WTC11 (cell line): ENCODE measurements around the gene SPX. TPM values are rescaled to one million over a fixed set of nuclear protein-coding genes. Genes with fewer than 3 reads are reported as not detected.

Source experiments
- ATAC-seq: fragments of 200-7000 bp; cut with Tn5 transposase; 2 replicates; pipeline ENCODE4 v1.10.0; 2021; ENCODE audit warnings: mild to moderate bottlenecking, moderate library complexity
- CTCF ChIA-PET: fragments of 300-600 bp; sonication (Branson Sonifier 250); formaldehyde crosslinking; loops from one replicate; lab custom pipeline; 2021; ENCODE audit warnings: antibody characterized with exemption; lab: Charles Lee
- POLR2A ChIA-PET: fragments of 350-600 bp; sonication (Branson Sonifier 250); formaldehyde crosslinking; loops from one replicate; lab custom pipeline; 2021; ENCODE audit warnings: antibody characterized with exemption; lab: Charles Lee
- DNase-seq: peaks from one replicate; pipeline ENCODE4 v3.0.0; 2021; ENCODE audit warnings: low spot score
- H3K27ac Mint-ChIP-seq: 2 replicates; pipeline ENCODE4 v1.8.0; 2021; ENCODE audit warnings: mixed read lengths
- H3K27me3 Mint-ChIP-seq: 2 replicates; pipeline ENCODE4 v1.8.0; 2021; ENCODE audit warnings: low read depth, mild to moderate bottlenecking, moderate library complexity, mixed read lengths
- H3K36me3 Mint-ChIP-seq: 2 replicates; pipeline ENCODE4 v1.8.0; 2021; ENCODE audit warnings: mixed read lengths
- H3K4me1 Mint-ChIP-seq: 2 replicates; pipeline ENCODE4 v1.8.0; 2022; ENCODE audit warnings: mixed read lengths
- H3K4me3 Mint-ChIP-seq: 2 replicates; pipeline ENCODE4 v1.8.0; 2021; ENCODE audit warnings: mild to moderate bottlenecking, moderate library complexity, mixed read lengths
- H3K9me3 Mint-ChIP-seq: 2 replicates; pipeline ENCODE4 v1.8.0; 2021; ENCODE audit warnings: mixed read lengths
- ATF3 ChIP-seq: sonication (generic); formaldehyde crosslinking; conservative IDR thresholded peaks from 2 replicates; pipeline ENCODE4 v1.8.1; 2022; ENCODE audit warnings: mild to moderate bottlenecking, missing genetic modification reagents
- GRHL2 ChIP-seq: fragments of 250-450 bp; sonication (Bioruptor Pico); IDR thresholded peaks from 2 replicates; pipeline ENCODE4 v1.8.0; 2022; ENCODE audit warnings: mild to moderate bottlenecking, moderate library complexity; ENCODE audit not compliant: insufficient replicate concordance, severe bottlenecking
- GTF2I ChIP-seq: fragments of 250-450 bp; sonication (Bioruptor Pico); conservative IDR thresholded peaks from 2 replicates; pipeline ENCODE4 v1.4.0; 2021; ENCODE audit warnings: mild to moderate bottlenecking
- HMGA2 ChIP-seq: fragments of 250-450 bp; sonication (Bioruptor Pico); IDR thresholded peaks from 2 replicates; pipeline ENCODE4 v1.4.0; 2021; ENCODE audit warnings: mild to moderate bottlenecking, moderate library complexity
- JAZF1 ChIP-seq: fragments of 250-450 bp; sonication (Bioruptor Pico); IDR thresholded peaks from 2 replicates; pipeline ENCODE4 v1.9.0; 2021; ENCODE audit warnings: moderate library complexity, mild to moderate bottlenecking, inconsistent platforms
- MXD4 ChIP-seq: fragments of 250-450 bp; sonication (Bioruptor Pico); IDR thresholded peaks from 2 replicates; pipeline ENCODE4 v1.8.0; 2021; ENCODE audit warnings: mild to moderate bottlenecking, moderate library complexity, borderline replicate concordance
- NFE2L1 ChIP-seq: sonication (generic); formaldehyde crosslinking; IDR thresholded peaks from 2 replicates; pipeline ENCODE4 v1.8.1; 2023; ENCODE audit warnings: missing genetic modification reagents
- SP1 ChIP-seq: sonication (generic); formaldehyde crosslinking; conservative IDR thresholded peaks from 2 replicates; pipeline ENCODE4 v1.8.1; 2022; ENCODE audit warnings: missing genetic modification reagents
- ZNF138 ChIP-seq: sonication (generic); formaldehyde crosslinking; conservative IDR thresholded peaks from 2 replicates; pipeline ENCODE4 v1.8.1; 2022; ENCODE audit warnings: mild to moderate bottlenecking, moderate library complexity, missing genetic modification reagents
- ZNF317 ChIP-seq: sonication (generic); formaldehyde crosslinking; IDR thresholded peaks from 2 replicates; pipeline ENCODE4 v1.8.1; 2023; ENCODE audit warnings: low read depth, mild to moderate bottlenecking, moderate library complexity, missing genetic modification reagents, borderline replicate concordance
- ZNF396 ChIP-seq: fragments of 250-450 bp; sonication (Bioruptor Pico); IDR thresholded peaks from 2 replicates; pipeline ENCODE4 v1.8.0; 2021; ENCODE audit warnings: mild to moderate bottlenecking, moderate library complexity, borderline replicate concordance
- ZNF423 ChIP-seq: fragments of 250-450 bp; sonication (Bioruptor Pico); IDR thresholded peaks from 2 replicates; pipeline ENCODE4 v2.1.2; 2022; ENCODE audit warnings: mild to moderate bottlenecking, moderate library complexity
- ZNF512 ChIP-seq: sonication (generic); formaldehyde crosslinking; IDR thresholded peaks from 2 replicates; pipeline ENCODE4 v1.8.1; 2022; ENCODE audit warnings: missing genetic modification reagents, borderline replicate concordance
- ZNF671 ChIP-seq: fragments of 250-450 bp; sonication (Bioruptor Pico); IDR thresholded peaks from 2 replicates; pipeline ENCODE4 v1.8.0; 2021; ENCODE audit warnings: mild to moderate bottlenecking
- total RNA-seq: library from RNA; stranded (reverse); gene quantifications from 3 replicates; pipeline ENCODE4 v1.2.3, GENCODE V29; 2021
- TF ChIP-seq, protein P1 (sequence below): sonication (generic); formaldehyde crosslinking; IDR thresholded peaks from 2 replicates; pipeline ENCODE4 v1.8.1; 2023; ENCODE audit warnings: mild to moderate bottlenecking, missing genetic modification reagents, borderline replicate concordance
- TF ChIP-seq, protein P2 (sequence below): fragments of 250-450 bp; sonication (Bioruptor Pico); IDR thresholded peaks from 2 replicates; pipeline ENCODE4 v1.8.0; 2021; ENCODE audit warnings: mild to moderate bottlenecking
- TF ChIP-seq, protein P3 (sequence below): sonication (generic); formaldehyde crosslinking; IDR thresholded peaks from 2 replicates; pipeline ENCODE4 v1.8.0; 2023; ENCODE audit warnings: missing genetic modification reagents, mild to moderate bottlenecking, borderline replicate concordance

Gene SPX
- total RNA-seq, 1 experiment from 2014 or later, result 0.46 TPM

DNA sequence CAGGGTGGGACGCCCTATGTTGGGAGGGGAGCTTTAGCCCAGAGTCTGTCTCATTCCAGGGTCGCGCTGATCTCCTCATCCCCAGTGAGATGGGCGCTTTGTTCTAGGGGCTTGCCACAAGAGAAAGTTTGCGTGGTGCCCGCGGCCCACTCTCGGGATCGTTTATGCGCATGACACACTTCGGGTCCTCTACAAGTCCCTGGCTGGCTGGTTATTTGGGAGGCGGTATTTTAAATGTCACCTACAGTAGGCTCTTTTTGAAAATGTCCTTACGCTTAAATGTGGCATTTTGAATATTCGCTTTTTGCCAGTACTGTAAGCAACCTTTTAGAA, 24.0 kb upstream of the SPX start:
- CTCF ChIA-PET, result interaction anchor here (1.0 to 1.4 kb wide), 2 partner anchors 15 to 25 kb away, joined by 3 read pairs; no protein-coding TSS in a partner anchor
- no peak overlapping the region for H3K27ac Mint-ChIP-seq
- DNase-seq, result no peak
- no peaks in the 10 kb centered on the region for H3K27me3 Mint-ChIP-seq
- TF ChIP-seq ZNF671 (CRISPR knock-in tag) (no peak), JAZF1 (no peak), ZNF512 (CRISPR knock-in tag) (no peak), ATF3 (CRISPR knock-in tag) (no peak), ZNF396 (CRISPR knock-in tag) (no peak), NFE2L1 (CRISPR knock-in tag) (no peak), GRHL2 (CRISPR knock-in tag) (no peak)
- TF ChIP-seq, protein P1, sequence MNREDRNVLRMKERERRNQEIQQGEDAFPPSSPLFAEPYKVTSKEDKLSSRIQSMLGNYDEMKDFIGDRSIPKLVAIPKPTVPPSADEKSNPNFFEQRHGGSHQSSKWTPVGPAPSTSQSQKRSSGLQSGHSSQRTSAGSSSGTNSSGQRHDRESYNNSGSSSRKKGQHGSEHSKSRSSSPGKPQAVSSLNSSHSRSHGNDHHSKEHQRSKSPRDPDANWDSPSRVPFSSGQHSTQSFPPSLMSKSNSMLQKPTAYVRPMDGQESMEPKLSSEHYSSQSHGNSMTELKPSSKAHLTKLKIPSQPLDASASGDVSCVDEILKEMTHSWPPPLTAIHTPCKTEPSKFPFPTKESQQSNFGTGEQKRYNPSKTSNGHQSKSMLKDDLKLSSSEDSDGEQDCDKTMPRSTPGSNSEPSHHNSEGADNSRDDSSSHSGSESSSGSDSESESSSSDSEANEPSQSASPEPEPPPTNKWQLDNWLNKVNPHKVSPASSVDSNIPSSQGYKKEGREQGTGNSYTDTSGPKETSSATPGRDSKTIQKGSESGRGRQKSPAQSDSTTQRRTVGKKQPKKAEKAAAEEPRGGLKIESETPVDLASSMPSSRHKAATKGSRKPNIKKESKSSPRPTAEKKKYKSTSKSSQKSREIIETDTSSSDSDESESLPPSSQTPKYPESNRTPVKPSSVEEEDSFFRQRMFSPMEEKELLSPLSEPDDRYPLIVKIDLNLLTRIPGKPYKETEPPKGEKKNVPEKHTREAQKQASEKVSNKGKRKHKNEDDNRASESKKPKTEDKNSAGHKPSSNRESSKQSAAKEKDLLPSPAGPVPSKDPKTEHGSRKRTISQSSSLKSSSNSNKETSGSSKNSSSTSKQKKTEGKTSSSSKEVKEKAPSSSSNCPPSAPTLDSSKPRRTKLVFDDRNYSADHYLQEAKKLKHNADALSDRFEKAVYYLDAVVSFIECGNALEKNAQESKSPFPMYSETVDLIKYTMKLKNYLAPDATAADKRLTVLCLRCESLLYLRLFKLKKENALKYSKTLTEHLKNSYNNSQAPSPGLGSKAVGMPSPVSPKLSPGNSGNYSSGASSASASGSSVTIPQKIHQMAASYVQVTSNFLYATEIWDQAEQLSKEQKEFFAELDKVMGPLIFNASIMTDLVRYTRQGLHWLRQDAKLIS (CRISPR knock-in tag), result no peak
- TF ChIP-seq, all 79 proteins: peak for 0
- Mint-ChIP-seq H3K4me3 (no peak overlapping the region), H3K9me3 (no peaks in the 10 kb centered on the region), H3K4me1 (peaks cover 14% of the 10 kb centered on the region), H3K36me3 (peaks cover 7% of the 10 kb centered on the region; the same call in 1 of the 2 replicates)
- no peak for ATAC-seq
- POLR2A ChIA-PET, result interaction anchor here (0.6 to 1.4 kb wide), 6 partner anchors 10 to 179 kb away, joined by 3 to 11 read pairs (median 6); partner anchors contain the start of genes LDHB and PYROXD1

DNA sequence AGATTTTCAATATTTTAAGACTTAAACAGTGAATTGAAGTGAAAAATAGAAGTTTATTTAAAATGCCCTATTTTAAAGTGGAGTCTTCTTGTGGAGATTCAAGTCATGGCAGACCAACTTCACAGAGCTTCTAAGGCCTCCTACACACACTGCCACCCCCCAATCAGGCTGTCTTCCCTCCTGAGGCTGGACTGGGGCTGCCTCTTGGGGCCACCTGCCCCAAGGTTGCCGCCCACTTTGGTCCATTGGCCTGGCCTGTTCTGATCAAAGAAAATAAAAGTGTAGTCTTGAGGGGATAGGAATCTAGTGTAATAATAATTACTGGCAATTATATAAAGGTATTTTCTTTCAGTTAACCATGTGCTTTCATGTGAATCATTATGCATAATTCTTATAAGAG, 23.2 kb upstream of the SPX start:
- Mint-ChIP-seq H3K27ac (no peak overlapping the region), H3K36me3 (peaks cover 1% of the 10 kb centered on the region; the same call in 1 of the 2 replicates), H3K9me3 (no peaks in the 10 kb centered on the region), H3K4me1 (peaks cover 14% of the 10 kb centered on the region), H3K27me3 (no peaks in the 10 kb centered on the region), H3K4me3 (no peak overlapping the region)
- no peak for DNase-seq
- CTCF ChIA-PET, result no interaction called here
- POLR2A ChIA-PET, result no interaction called here
- TF ChIP-seq HMGA2 (CRISPR knock-in tag) (no peak), ZNF138 (CRISPR knock-in tag) (no peak)
- TF ChIP-seq, protein P2, sequence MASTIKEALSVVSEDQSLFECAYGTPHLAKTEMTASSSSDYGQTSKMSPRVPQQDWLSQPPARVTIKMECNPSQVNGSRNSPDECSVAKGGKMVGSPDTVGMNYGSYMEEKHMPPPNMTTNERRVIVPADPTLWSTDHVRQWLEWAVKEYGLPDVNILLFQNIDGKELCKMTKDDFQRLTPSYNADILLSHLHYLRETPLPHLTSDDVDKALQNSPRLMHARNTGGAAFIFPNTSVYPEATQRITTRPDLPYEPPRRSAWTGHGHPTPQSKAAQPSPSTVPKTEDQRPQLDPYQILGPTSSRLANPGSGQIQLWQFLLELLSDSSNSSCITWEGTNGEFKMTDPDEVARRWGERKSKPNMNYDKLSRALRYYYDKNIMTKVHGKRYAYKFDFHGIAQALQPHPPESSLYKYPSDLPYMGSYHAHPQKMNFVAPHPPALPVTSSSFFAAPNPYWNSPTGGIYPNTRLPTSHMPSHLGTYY (CRISPR knock-in tag), result no peak
- ATAC-seq, result no peak

GRCh38 chr12:21505888-21506287, 20.2 kb upstream of the SPX start:
- Mint-ChIP-seq H3K36me3 (peaks cover 12% of the 10 kb centered on the region), H3K4me3 (no peak overlapping the region)
- CTCF ChIA-PET, result no interaction called here
- TF ChIP-seq GTF2I (CRISPR knock-in tag) (no peak), SP1 (CRISPR knock-in tag) (no peak), ZNF317 (CRISPR knock-in tag) (no peak), ZNF423 (CRISPR knock-in tag) (no peak), MXD4 (CRISPR knock-in tag) (no peak)
- TF ChIP-seq, protein P3, sequence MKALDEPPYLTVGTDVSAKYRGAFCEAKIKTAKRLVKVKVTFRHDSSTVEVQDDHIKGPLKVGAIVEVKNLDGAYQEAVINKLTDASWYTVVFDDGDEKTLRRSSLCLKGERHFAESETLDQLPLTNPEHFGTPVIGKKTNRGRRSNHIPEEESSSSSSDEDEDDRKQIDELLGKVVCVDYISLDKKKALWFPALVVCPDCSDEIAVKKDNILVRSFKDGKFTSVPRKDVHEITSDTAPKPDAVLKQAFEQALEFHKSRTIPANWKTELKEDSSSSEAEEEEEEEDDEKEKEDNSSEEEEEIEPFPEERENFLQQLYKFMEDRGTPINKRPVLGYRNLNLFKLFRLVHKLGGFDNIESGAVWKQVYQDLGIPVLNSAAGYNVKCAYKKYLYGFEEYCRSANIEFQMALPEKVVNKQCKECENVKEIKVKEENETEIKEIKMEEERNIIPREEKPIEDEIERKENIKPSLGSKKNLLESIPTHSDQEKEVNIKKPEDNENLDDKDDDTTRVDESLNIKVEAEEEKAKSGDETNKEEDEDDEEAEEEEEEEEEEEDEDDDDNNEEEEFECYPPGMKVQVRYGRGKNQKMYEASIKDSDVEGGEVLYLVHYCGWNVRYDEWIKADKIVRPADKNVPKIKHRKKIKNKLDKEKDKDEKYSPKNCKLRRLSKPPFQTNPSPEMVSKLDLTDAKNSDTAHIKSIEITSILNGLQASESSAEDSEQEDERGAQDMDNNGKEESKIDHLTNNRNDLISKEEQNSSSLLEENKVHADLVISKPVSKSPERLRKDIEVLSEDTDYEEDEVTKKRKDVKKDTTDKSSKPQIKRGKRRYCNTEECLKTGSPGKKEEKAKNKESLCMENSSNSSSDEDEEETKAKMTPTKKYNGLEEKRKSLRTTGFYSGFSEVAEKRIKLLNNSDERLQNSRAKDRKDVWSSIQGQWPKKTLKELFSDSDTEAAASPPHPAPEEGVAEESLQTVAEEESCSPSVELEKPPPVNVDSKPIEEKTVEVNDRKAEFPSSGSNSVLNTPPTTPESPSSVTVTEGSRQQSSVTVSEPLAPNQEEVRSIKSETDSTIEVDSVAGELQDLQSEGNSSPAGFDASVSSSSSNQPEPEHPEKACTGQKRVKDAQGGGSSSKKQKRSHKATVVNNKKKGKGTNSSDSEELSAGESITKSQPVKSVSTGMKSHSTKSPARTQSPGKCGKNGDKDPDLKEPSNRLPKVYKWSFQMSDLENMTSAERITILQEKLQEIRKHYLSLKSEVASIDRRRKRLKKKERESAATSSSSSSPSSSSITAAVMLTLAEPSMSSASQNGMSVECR, result no peak
- TF ChIP-seq, all 79 proteins: peak for 0
- no peak for DNase-seq
- POLR2A ChIA-PET, result no interaction called here
- Mint-ChIP-seq H3K4me1 (peaks cover 11% of the 10 kb centered on the region), H3K27me3 (no peaks in the 10 kb centered on the region), H3K27ac (no peak overlapping the region), H3K9me3 (no peaks in the 10 kb centered on the region)
- no peak for ATAC-seq
